Panc1 (cell line): Measurements from ENCODE around the gene SAT2. TPM values are rescaled to one million over a fixed set of nuclear protein-coding genes. Genes with fewer than 3 reads are reported as not detected.
A peak's percentile ranks its signal among the peaks of the same experiment; 100 is the strongest.

Experiments
- ATAC-seq: fragments of 200-7000 bp; cut with Tn5 transposase; 2 replicates; pipeline ENCODE4 v1.9.1; 2020; ENCODE audit warnings: mild to moderate bottlenecking, moderate library complexity
- BruUV-seq: library from RNA; stranded (reverse); fragments of 400-500 nt; replicated peaks from 2 replicates; lab custom pipeline; 2021; lab: Mats Ljungman, UMichigan
- CTCF ChIA-PET: fragments of 300-600 bp; sonication (Branson Sonifier 250); formaldehyde crosslinking; loops from one replicate; lab custom pipeline; 2022; ENCODE audit warnings: antibody characterized with exemption; lab: Charles Lee
- POLR2A ChIA-PET: fragments of 300-600 bp; sonication (Branson Sonifier 250); formaldehyde crosslinking; loops from one replicate; lab custom pipeline; 2022; ENCODE audit warnings: antibody characterized with exemption; lab: Charles Lee
- DNase-seq: peaks from one replicate; pipeline ENCODE4 v3.0.0-alpha.2; 2010; ENCODE audit warnings: low read depth, low spot score
- H3K27ac ChIP-seq: 2 replicates; pipeline ENCODE4 v1.5.1; 2011; ENCODE audit warnings: mild to moderate bottlenecking, low read length, inconsistent platforms
- H3K27me3 ChIP-seq: fragments of 200-500 bp; sonication (Bioruptor generic); 2 replicates; pipeline ENCODE4 v1.6.0; 2014; ENCODE audit warnings: low read length, inconsistent platforms; ENCODE audit not compliant: control insufficient read depth, insufficient read depth
- H3K36me3 ChIP-seq: fragments of 200-500 bp; sonication (Bioruptor generic); 2 replicates; pipeline ENCODE4 v1.5.1; 2014; ENCODE audit warnings: inconsistent platforms, mild to moderate bottlenecking, low read length, moderate library complexity; ENCODE audit not compliant: control insufficient read depth, insufficient read depth
- H3K4me1 ChIP-seq: 2 replicates; pipeline ENCODE4 v1.5.1; 2011; ENCODE audit warnings: inconsistent platforms, mild to moderate bottlenecking, low read length, moderate library complexity; ENCODE audit not compliant: control insufficient read depth, insufficient read depth
- H3K4me3 ChIP-seq, 2 experiments: 2 replicates each; pipeline ENCODE4 v1.5.1; 2011 to 2012; ENCODE audit warnings: low read depth in 2 of 2, low read length in 2 of 2, mild to moderate bottlenecking in 2 of 2, inconsistent platforms in 1 of 2, moderate library complexity in 1 of 2
- H3K9me3 ChIP-seq: fragments of 200-500 bp; sonication (Bioruptor generic); 2 replicates; pipeline ENCODE4 v1.5.1; 2014; ENCODE audit warnings: low read depth, mild to moderate bottlenecking, inconsistent platforms, low read length, moderate library complexity; ENCODE audit not compliant: control insufficient read depth, insufficient read depth
- POLR2AphosphoS5 ChIP-seq: IDR thresholded peaks from 2 replicates; pipeline ENCODE4 v1.6.1; 2012; ENCODE audit warnings: mild to moderate bottlenecking, low read depth, low read length, moderate library complexity
- SIN3A ChIP-seq: IDR thresholded peaks from 2 replicates; pipeline ENCODE4 v1.6.1; 2012; ENCODE audit warnings: low read depth, mild to moderate bottlenecking, low read length, moderate library complexity, borderline replicate concordance; ENCODE audit not compliant: insufficient read depth
- TCF7L2 ChIP-seq: IDR thresholded peaks from 2 replicates; pipeline ENCODE4 v1.6.1; 2011; ENCODE audit warnings: mild to moderate bottlenecking, low read depth, low read length, inconsistent platforms
- in situ Hi-C: cut with HindIII; loops from 2 replicates; pipeline ENCODE4 v1.10.0; 2016; ENCODE audit warnings: low sequenced_read_pairs, low pct_unique_long_range_greater_than_20kb
- intact Hi-C: fragments of 100-400 bp; cut with micrococcal nuclease; formaldehyde crosslinking; loops from one replicate; pipeline ENCODE4 v1.10.0; 2022; ENCODE audit not compliant: unreplicated experiment
- total RNA-seq: library from RNA; stranded (reverse); gene quantifications from one replicate; pipeline ENCODE4 v1.2.1, GENCODE V29; 2021; ENCODE audit not compliant: unreplicated experiment
- TF ChIP-seq, protein P1 (sequence below), 2 experiments: IDR thresholded peaks; 2 replicates each; pipeline ENCODE4 v1.6.1; 2011 to 2012; ENCODE audit warnings: low read depth in 2 of 2, control low read depth in 1 of 2, low read length in 1 of 2, mild to moderate bottlenecking in 1 of 2, moderate library complexity in 1 of 2; ENCODE audit not compliant: insufficient read depth in 1 of 2
- TF ChIP-seq, protein P2 (sequence below): fragments of 450-650 bp; IDR thresholded peaks from 2 replicates; pipeline ENCODE4 v1.5.1; 2017; ENCODE audit warnings: mild to moderate bottlenecking

SAT2 gene
- total RNA-seq, 1 experiment from 2014 or later: 74.8 TPM

DNA sequence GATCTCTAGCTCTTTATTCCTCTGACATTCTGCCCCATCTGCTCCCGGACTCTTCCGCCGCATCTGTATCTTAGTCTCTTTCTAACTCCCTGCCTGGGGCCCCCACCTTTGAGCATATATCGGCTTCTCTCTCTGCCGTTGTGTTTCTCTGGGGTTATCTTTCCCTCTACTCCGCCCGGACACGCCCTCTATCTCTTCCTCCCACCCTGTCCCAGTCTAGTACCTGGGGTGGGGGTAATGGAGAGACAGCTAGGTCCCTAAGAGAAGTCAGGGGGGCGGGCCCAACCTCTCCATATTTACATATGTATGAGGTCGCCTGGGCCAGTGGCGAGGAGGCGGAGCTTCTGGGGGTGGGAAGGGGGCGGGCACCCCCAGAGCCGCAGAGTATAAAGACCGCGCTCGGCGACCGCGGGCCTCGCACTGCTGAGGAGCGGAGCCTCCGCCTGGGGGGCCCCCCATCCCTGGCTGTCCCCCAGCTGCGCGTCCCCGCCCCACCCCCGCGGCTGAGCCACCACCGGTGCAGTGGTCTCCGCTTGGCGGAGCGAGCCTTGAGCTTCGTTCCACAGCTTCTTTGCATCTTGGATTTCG lies 23.0 kb upstream of the SAT2 start, which contains the start of gene ATP1B2:
Gene ATP1B2, plus strand, starts transcription at position 418 of the 588 bp plus-strand sequence. CDS start 593 bp downstream, outside the sequence.
- intact Hi-C loops (no loop called here), in situ Hi-C loops (no loop called here)
- Histone ChIP-seq H3K36me3 (no peaks in the 10 kb centered on the region), H3K27me3 (peaks cover 2% of the 10 kb centered on the region; the same call in 1 of the 2 replicates), H3K4me3 (peak within 1 kb of the TSS; percentile 26 to 47), H3K27ac (no peak within 1 kb of the TSS), H3K9me3 (no peaks in the 10 kb centered on the region), H3K4me1 (no peaks in the 10 kb centered on the region)
- no peak for DNase-seq
- peak; percentile 84 for ATAC-seq
- CTCF ChIA-PET: interaction anchor here (1.2 kb wide), 1 partner anchor 37 kb away, joined by 3 read pairs; the partner anchor contains the start of gene TP53
- POLR2A ChIA-PET: interaction anchor here (0.6 to 0.7 kb wide), 6 partner anchors 12 to 279 kb away, joined by 3 to 8 read pairs (median 6); partner anchors contain the start of genes MPDU1 and TP53
- TF ChIP-seq SIN3A (no peak), POLR2AphosphoS5 (no peak), TCF7L2 (no peak)
- TF ChIP-seq, protein P1, sequence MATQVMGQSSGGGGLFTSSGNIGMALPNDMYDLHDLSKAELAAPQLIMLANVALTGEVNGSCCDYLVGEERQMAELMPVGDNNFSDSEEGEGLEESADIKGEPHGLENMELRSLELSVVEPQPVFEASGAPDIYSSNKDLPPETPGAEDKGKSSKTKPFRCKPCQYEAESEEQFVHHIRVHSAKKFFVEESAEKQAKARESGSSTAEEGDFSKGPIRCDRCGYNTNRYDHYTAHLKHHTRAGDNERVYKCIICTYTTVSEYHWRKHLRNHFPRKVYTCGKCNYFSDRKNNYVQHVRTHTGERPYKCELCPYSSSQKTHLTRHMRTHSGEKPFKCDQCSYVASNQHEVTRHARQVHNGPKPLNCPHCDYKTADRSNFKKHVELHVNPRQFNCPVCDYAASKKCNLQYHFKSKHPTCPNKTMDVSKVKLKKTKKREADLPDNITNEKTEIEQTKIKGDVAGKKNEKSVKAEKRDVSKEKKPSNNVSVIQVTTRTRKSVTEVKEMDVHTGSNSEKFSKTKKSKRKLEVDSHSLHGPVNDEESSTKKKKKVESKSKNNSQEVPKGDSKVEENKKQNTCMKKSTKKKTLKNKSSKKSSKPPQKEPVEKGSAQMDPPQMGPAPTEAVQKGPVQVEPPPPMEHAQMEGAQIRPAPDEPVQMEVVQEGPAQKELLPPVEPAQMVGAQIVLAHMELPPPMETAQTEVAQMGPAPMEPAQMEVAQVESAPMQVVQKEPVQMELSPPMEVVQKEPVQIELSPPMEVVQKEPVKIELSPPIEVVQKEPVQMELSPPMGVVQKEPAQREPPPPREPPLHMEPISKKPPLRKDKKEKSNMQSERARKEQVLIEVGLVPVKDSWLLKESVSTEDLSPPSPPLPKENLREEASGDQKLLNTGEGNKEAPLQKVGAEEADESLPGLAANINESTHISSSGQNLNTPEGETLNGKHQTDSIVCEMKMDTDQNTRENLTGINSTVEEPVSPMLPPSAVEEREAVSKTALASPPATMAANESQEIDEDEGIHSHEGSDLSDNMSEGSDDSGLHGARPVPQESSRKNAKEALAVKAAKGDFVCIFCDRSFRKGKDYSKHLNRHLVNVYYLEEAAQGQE (IDR thresholded peaks at IDR 0.05; ENCODE audit: insufficient read depth in 1 of 2, low read depth in 2 of 2, low read length in 1 of 2): no peak
- TF ChIP-seq, protein P2, sequence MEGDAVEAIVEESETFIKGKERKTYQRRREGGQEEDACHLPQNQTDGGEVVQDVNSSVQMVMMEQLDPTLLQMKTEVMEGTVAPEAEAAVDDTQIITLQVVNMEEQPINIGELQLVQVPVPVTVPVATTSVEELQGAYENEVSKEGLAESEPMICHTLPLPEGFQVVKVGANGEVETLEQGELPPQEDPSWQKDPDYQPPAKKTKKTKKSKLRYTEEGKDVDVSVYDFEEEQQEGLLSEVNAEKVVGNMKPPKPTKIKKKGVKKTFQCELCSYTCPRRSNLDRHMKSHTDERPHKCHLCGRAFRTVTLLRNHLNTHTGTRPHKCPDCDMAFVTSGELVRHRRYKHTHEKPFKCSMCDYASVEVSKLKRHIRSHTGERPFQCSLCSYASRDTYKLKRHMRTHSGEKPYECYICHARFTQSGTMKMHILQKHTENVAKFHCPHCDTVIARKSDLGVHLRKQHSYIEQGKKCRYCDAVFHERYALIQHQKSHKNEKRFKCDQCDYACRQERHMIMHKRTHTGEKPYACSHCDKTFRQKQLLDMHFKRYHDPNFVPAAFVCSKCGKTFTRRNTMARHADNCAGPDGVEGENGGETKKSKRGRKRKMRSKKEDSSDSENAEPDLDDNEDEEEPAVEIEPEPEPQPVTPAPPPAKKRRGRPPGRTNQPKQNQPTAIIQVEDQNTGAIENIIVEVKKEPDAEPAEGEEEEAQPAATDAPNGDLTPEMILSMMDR: no peak
- no TSS peak for BruUV-seq

DNA sequence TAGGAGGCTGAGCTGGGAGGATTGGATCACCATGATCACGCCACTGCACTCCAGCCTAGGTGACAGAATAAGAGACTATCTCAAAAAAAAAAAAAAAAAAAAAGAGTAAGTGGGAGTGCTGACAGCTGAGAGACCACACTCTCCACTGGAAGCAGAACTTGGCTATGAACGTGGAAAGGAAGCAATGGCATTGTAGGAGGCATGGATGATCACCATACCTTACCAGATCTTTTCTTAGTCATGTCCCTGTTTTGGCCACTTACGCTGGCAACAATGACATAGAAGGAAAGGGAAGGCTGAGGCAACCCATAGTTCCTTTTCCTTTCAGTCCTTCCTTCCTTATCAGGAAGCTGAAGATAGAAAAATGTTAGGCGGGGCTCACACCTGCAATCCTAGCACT lies 19.4 kb upstream of the SAT2 start:
- Histone ChIP-seq H3K4me1 (no peaks in the 10 kb centered on the region), H3K36me3 (no peaks in the 10 kb centered on the region), H3K4me3 (no peak overlapping the region), H3K9me3 (no peaks in the 10 kb centered on the region), H3K27ac (no peak overlapping the region), H3K27me3 (no peaks in the 10 kb centered on the region)
- TF ChIP-seq, protein P2: no peak
- TF ChIP-seq SIN3A: no peak
- TF ChIP-seq, protein P1 (IDR thresholded peaks at IDR 0.05; ENCODE audit: insufficient read depth in 1 of 2, low read depth in 2 of 2, low read length in 1 of 2): no peak
- no peak for TF ChIP-seq POLR2AphosphoS5
- TF ChIP-seq TCF7L2: no peak
- POLR2A ChIA-PET: no interaction called here
- CTCF ChIA-PET: no interaction called here
- ATAC-seq (no peak), DNase-seq (no peak)
- intact Hi-C loops (no loop called here), in situ Hi-C loops (no loop called here)
- BruUV-seq: no TSS peak
